Glomerular visceral epithelial cell (primary cell): Measurements from ENCODE around the gene ZNF727.
"Not testable (repeated sequence)": the region's sequence is repeated elsewhere in the genome, so short reads cannot be mapped to it uniquely, and the experiment has no call there.

Experiments
- DNase-seq: peaks from one replicate; pipeline ENCODE4 v3.0.0-alpha.2; 2016; ENCODE audit errors: extremely low spot score

ZNF727 gene

DNA sequence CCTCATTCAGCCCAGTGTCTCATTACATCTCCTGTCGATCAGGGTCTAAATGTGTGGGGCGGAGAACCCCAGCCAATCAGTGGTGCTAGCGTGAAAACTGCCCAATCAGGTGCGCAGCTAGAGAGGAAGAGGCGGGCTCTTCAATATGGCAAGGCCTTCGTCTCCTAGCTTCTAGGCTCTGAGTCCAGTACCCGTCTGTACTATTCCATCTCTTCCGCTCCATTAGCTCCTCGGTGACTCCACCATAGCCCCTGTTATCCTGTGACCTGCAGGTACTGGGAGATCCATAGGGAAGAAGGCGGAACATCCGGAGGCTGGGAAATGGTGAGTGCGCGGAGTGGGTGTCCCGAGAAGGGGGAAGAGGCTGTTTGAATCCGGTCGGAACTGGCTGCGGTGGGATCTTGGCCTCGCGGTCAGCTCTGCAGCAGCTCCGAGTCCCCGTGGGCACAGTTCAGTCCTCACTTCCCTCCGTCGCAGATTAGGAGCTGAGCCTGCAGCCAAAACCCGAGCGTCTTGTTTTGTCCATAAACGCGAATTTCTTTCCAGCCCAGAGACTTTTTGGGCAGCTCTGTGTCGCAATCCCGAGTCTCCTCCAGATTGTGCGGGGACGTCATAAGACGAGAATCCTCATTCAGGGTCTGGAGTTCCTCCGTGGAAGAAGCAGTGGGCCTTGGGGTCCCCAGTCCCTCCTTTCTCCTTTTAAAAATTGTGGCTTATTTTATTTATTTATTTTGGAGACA, at the start of gene ZNF727:
Gene ZNF727 (plus strand): TSS at position 134 of the 740 bp plus-strand sequence. CDS start 188 bp downstream, at position 322.
- DNase-seq: no peak

DNA sequence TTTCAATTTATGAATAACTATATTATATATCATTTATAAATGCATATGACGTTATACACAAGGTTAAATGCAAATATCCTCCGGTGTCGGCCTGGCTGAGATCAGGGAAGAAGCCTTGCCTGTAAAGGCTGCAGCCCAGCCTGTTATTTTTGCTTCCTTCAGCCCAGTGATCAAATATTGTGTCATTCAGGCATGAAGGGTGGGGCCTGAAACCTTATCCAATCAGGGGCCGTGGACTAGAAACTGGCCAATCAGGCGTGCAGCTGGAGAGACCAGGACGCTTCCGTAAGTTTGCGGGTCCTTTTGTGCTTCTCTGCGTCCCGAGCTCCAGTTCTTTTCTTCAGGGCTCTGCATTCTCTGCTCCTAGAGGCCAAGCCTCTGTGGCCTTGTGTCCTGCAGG, 46.7 kb upstream of the ZNF727 start, which contains the start of gene ZNF722:
Gene ZNF722 (plus strand): TSS at position 301 of the 400 bp plus-strand sequence. CDS start 113 bp downstream, outside the sequence.
- DNase-seq: no peak

DNA sequence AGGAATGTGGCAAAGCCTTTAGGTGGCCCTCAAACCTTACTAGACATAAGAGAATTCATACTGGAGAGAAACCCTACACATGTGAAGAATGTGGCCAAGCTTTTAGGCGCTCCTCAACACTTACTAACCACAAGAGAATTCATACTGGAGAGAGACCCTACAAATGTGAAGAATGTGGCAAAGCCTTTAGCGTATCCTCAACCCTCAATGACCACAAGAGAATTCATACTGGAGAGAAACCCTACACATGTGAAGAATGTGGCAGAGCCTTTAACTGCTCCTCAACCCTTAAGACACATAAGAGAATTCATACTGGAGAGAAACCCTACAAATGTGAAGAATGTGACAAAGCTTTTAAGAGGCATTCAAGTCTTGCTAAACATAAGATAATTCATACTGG, 29.7 kb upstream of the ZNF727 start:
- not testable (repeated sequence) for DNase-seq

DNA sequence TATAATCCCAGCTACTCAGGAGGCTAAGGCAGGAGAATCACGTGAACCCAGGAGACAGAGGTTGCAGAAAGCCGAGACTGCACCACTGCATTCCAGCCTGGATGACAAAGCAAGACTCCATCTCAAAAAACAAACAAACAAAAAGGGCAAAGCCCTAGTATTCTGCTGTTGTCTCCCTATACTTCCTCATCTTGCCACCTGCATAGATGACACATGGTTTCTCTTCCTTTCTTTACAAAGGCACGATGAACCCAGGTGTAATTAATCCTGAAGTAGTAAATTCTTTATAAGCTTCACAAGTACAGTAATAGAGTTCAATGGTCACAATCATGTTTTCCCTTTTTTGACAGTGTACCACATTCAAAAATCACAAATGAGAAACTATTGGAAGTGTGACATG, 9.8 kb upstream of the ZNF727 start:
- no peak for DNase-seq

DNA sequence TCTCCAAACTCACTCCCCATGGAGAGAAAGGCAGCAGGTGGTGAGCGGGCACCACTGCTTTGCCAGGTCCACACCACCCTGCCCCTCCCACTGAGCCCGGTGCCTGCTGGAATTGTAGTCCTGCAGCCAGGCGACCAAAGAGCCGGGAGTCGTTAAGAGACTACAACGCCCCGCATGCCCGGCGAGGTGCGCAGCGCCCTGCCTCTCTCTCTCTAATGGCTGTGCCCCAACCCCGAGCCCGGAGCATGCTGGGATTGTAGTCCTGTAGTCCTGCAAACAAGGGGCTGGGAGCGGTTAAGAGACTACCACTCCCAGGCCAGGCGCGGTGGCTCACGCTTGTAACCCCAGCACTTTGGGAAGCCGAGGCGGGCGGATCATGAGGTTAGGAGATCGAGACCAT, 8.1 kb upstream of the ZNF727 start:
- DNase-seq: no peak

DNA sequence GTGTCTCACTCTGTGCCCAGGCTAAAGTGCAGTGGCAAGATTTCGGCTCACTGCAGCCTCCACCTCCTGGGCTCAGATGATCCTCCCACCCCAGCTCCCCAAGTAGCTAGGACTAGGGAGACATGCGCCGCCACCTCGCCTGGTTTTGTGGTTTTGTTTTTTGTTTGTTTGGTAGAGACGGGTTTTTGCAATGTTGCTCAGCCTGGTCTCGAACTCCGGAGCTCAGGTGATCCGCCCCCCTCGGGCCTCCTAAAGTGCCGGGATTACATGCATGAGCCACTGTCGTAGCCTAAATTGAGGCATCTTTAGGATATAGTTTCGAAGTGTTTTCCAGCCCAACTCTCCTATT, 781 bp downstream of the ZNF727 start:
- DNase-seq: no peak

DNA sequence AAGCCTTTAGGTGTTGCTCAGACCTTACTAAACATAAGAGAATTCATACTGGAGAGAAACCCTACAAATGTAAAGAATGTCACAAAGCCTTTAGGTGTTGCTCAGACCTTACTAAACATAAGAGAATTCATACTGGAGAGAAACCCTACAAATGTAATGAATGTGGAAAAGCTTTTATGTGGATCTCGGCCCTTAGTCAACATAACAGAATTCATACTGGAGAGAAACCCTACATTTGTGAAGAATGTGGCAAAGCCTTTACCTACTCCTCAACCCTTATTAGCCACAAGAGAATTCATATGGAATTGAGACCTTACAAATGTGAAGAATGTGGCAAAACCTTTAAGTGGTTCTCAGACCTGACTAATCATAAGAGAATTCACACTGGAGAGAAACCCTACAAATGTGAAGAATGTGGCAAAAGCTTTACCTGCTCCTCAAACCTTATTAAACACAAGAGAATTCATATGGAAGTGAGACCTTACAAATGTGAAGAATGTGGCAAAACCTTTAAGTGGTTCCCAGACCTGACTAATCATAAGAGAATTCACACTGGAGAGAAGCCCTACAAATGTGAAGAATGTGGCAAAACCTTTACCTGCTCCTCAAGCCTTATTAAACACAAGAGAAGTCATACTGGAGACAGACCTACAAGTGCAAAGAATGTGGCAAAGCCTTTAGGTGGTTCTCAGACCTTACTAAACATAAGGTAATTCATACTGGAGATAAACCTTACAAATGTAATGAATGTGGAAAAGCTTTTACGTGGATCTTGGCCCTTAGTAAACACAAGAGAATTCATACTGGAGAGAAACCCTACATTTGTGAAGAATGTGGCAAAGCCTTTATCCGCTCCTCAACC, 32.8 kb downstream of the ZNF727 start:
- not testable (repeated sequence) for DNase-seq

DNA sequence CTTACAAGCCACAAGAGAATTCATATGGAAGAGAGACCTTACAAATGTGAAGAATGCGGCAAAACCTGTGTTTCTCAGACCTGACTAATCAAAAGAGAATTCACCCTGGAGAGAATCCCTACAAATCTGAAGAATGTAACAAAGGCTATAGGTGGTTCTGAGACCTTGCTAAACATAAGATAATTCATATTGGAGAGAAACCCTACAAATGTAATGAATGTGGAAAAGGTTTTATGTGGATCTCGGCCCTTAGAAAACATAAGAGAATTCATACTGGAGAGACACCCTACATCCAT, 33.4 kb downstream of the ZNF727 start:
- DNase-seq: no peak

DNA sequence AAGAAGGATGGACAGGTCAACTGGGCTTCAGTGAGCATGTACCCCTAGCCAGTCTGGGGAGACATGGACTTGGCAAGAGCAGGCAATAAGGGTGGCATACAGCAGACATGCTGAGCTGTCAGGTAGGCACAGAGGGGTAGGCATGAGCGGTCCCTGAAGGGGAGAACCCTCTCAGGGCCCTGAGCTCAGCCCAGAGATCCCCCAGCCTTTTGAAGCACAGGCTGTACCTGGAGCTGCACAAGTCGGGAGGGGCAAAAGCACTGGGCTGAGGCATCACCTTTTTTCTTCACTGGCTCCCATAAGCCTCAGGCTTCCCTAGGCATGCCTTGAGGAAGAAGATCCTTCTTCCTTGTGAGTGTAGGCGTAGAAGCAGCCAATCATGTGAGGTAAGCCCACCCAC, 42.3 kb downstream of the ZNF727 start:
- no peak for DNase-seq

DNA sequence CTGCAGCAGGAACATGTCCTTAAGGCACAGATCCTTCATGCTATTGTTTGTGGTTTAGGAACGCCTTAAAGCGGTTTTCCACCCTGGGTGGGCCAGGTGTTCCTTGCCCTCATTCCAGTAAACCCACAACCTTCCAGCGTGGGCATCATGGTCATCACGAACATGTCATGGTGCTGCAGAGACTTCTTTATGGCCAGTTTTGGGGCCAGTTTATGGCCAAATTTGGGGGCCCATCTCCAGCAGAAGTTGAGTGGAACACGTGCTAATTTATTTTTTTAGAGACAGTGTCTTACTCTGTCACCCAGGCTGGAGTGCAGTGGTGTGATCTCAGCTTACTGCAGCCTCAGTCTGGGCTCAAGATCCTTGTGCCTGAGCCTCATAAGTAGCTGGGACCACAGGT, 43.6 kb downstream of the ZNF727 start:
- not testable (repeated sequence) for DNase-seq
